Measurements from ENCODE around the gene NPIPA7.
"Not testable (repeated sequence)": the region's sequence is repeated elsewhere in the genome, so short reads cannot be mapped to it uniquely, and the experiment has no call there.

DNA sequence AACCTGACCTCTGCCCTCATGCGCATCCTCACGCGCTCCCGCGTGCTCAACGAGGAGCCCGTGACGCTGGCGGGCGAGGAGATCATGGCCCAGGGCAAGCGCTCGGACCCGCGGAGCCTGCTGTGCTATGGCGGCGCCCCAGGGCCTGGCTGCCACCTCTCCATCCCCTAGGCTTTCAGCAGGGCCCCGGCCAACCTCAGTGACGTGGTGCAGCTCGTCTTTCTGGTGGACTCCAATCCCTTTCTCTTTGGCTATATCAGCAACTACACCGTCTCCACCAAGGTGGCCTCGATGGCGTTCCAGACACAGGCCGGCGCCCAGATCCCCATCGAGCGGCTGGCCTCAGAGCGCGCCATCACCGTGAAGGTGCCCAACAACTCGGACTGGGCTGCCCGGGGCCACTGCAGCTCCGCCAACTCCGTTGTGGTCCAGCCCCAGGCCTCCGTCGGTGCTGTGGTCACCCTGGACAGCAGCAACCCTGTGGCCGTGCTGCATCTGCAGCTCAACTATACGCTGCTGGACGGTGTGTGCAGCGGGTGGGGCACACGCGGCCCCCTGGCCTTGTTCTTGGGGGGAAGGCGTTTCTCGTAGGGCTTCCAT lies 7.7 kb upstream of the NPIPA7 start:
- TF ChIP-seq, protein P1, sequence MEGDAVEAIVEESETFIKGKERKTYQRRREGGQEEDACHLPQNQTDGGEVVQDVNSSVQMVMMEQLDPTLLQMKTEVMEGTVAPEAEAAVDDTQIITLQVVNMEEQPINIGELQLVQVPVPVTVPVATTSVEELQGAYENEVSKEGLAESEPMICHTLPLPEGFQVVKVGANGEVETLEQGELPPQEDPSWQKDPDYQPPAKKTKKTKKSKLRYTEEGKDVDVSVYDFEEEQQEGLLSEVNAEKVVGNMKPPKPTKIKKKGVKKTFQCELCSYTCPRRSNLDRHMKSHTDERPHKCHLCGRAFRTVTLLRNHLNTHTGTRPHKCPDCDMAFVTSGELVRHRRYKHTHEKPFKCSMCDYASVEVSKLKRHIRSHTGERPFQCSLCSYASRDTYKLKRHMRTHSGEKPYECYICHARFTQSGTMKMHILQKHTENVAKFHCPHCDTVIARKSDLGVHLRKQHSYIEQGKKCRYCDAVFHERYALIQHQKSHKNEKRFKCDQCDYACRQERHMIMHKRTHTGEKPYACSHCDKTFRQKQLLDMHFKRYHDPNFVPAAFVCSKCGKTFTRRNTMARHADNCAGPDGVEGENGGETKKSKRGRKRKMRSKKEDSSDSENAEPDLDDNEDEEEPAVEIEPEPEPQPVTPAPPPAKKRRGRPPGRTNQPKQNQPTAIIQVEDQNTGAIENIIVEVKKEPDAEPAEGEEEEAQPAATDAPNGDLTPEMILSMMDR (conservative IDR thresholded peaks at IDR 0.05; ENCODE audit: low read depth, low read length): not testable (repeated sequence)
- TF ChIP-seq FOS, SMC3 (IDR thresholded peaks at IDR 0.05; ENCODE audit: low read depth, low read length): not testable (repeated sequence)
